Stomach (tissue), 4 donors: Measurements from ENCODE around the gene CSNK1E.

Source experiments
- POLR2A ChIP-seq, 4 donors: fragments of 450-650 bp; IDR thresholded peaks; one replicate each; pipeline ENCODE4 v1.6.1; 2016; ENCODE audit warnings: antibody characterized with exemption in 4 of 4, control low read depth in 2 of 4, mild to moderate bottlenecking in 1 of 4, moderate library complexity in 1 of 4
- TF ChIP-seq, protein P1 (sequence below), 7 experiments: fragments of 450-650 bp in 4 of 7; fragments of 200-600 bp in 3 of 7; sonication (generic) in 3 of 7; IDR thresholded peaks; one replicate each; pipeline ENCODE4 v1.5.1; 2016 to 2019; ENCODE audit warnings: antibody characterized with exemption in 7 of 7, control low read depth in 2 of 7, mild to moderate bottlenecking in 1 of 7

GRCh38 chr22:38276166-38276565 lies 41.1 kb downstream of the CSNK1E start:
- TF ChIP-seq, protein P1, sequence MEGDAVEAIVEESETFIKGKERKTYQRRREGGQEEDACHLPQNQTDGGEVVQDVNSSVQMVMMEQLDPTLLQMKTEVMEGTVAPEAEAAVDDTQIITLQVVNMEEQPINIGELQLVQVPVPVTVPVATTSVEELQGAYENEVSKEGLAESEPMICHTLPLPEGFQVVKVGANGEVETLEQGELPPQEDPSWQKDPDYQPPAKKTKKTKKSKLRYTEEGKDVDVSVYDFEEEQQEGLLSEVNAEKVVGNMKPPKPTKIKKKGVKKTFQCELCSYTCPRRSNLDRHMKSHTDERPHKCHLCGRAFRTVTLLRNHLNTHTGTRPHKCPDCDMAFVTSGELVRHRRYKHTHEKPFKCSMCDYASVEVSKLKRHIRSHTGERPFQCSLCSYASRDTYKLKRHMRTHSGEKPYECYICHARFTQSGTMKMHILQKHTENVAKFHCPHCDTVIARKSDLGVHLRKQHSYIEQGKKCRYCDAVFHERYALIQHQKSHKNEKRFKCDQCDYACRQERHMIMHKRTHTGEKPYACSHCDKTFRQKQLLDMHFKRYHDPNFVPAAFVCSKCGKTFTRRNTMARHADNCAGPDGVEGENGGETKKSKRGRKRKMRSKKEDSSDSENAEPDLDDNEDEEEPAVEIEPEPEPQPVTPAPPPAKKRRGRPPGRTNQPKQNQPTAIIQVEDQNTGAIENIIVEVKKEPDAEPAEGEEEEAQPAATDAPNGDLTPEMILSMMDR (IDR thresholded peaks at IDR 0.05), result no peak
- TF ChIP-seq POLR2A (IDR thresholded peaks at IDR 0.05), result no peak
